Subcutaneous abdominal adipose tissue (tissue), 5 donors: Measurements from ENCODE around the gene SLC26A1.

ENCODE experiments used
- H3K27ac ChIP-seq: one replicate; pipeline ENCODE4 v1.7.0; 2013; ENCODE audit warnings: low read depth, mild to moderate bottlenecking, inconsistent platforms, low read length, moderate library complexity
- H3K27me3 ChIP-seq, 5 donors: one replicate each; pipeline ENCODE4 v1.7.0; 2013; ENCODE audit warnings: low read length in 5 of 5, inconsistent platforms in 1 of 5; ENCODE audit not compliant: control insufficient read depth in 5 of 5, insufficient read depth in 4 of 5
- H3K36me3 ChIP-seq, 5 donors: one replicate each; pipeline ENCODE4 v1.7.0; 2013; ENCODE audit warnings: low read length in 5 of 5; ENCODE audit not compliant: control insufficient read depth in 5 of 5, insufficient read depth in 5 of 5
- H3K4me1 ChIP-seq, 5 donors: one replicate each; pipeline ENCODE4 v1.7.0; 2013; ENCODE audit warnings: low read length in 5 of 5, mild to moderate bottlenecking in 3 of 5, moderate library complexity in 1 of 5; ENCODE audit not compliant: control insufficient read depth in 5 of 5, insufficient read depth in 5 of 5
- H3K4me3 ChIP-seq, 5 donors: one replicate each; pipeline ENCODE4 v1.7.0; 2013; ENCODE audit warnings: low read length in 5 of 5, low read depth in 1 of 5
- H3K9ac ChIP-seq, 5 donors: one replicate each; pipeline ENCODE4 v1.7.0; 2013; ENCODE audit warnings: low read length in 5 of 5, mild to moderate bottlenecking in 4 of 5, moderate library complexity in 3 of 5
- H3K9me3 ChIP-seq, 5 donors: one replicate each; pipeline ENCODE4 v1.7.0; 2013; ENCODE audit warnings: low read length in 5 of 5; ENCODE audit not compliant: control insufficient read depth in 5 of 5
- donor health status: healthy.
- donor health status: healthy.
- donor health status: healthy.
- donor health status: healthy.
- donor health status: healthy.

The SLC26A1 gene

GRCh38 chr4:953574-953915 lies 39.7 kb downstream of the SLC26A1 start:
- Histone ChIP-seq H3K27ac (no peak overlapping the region), H3K36me3 (peaks cover 0 to 65% (median 42%) of the 10 kb centered on the region in 5 donors), H3K9me3 (no peaks in the 10 kb centered on the region), H3K9ac (no peak overlapping the region), H3K27me3 (no peaks in the 10 kb centered on the region), H3K4me3 (no peak overlapping the region), H3K4me1 (no peaks in the 10 kb centered on the region)

GRCh38 chr4:952881-953573 lies 40.2 kb downstream of the SLC26A1 start:
- Histone ChIP-seq H3K4me1 (no peaks in the 10 kb centered on the region), H3K27ac (no peak overlapping the region), H3K9me3 (no peaks in the 10 kb centered on the region), H3K4me3 (no peak overlapping the region), H3K36me3 (peaks cover 0 to 60% (median 40%) of the 10 kb centered on the region in 5 donors), H3K27me3 (no peaks in the 10 kb centered on the region), H3K9ac (no peak overlapping the region)

GRCh38 chr4:951594-952468 lies 41.4 kb downstream of the SLC26A1 start:
- no peak overlapping the region for H3K9ac ChIP-seq
- peaks cover 0 to 51% (median 32%) of the 10 kb centered on the region in 5 donors for H3K36me3 ChIP-seq
- no peaks in the 10 kb centered on the region for H3K4me1 ChIP-seq
- no peaks in the 10 kb centered on the region for H3K9me3 ChIP-seq
- H3K4me3 ChIP-seq, result no peak overlapping the region
- H3K27ac ChIP-seq, result no peak overlapping the region
- H3K27me3 ChIP-seq, result no peaks in the 10 kb centered on the region

GRCh38 chr4:951186-951585 lies 42.0 kb downstream of the SLC26A1 start:
- no peak overlapping the region for H3K4me3 ChIP-seq
- H3K36me3 ChIP-seq, result peaks cover 0 to 51% (median 32%) of the 10 kb centered on the region in 5 donors
- H3K9me3 ChIP-seq, result no peaks in the 10 kb centered on the region
- peaks cover 0 to 3% (median 0%) of the 10 kb centered on the region in 5 donors for H3K4me1 ChIP-seq
- H3K27ac ChIP-seq, result no peak overlapping the region
- H3K27me3 ChIP-seq, result no peaks in the 10 kb centered on the region
- no peak overlapping the region for H3K9ac ChIP-seq

GRCh38 chr4:950136-951020 lies 42.8 kb downstream of the SLC26A1 start:
- no peak overlapping the region for H3K9ac ChIP-seq
- H3K4me3 ChIP-seq, result no peak overlapping the region
- H3K4me1 ChIP-seq, result peaks cover 0 to 3% (median 0%) of the 10 kb centered on the region in 5 donors
- H3K27me3 ChIP-seq, result no peaks in the 10 kb centered on the region
- no peaks in the 10 kb centered on the region for H3K9me3 ChIP-seq
- H3K27ac ChIP-seq, result no peak overlapping the region
- H3K36me3 ChIP-seq, result peaks cover 0 to 43% (median 30%) of the 10 kb centered on the region in 5 donors

GRCh38 chr4:949656-950055 lies 43.5 kb downstream of the SLC26A1 start:
- Histone ChIP-seq H3K36me3 (peaks cover 0 to 36% (median 22%) of the 10 kb centered on the region in 5 donors), H3K9me3 (no peaks in the 10 kb centered on the region), H3K4me1 (peaks cover 0 to 3% (median 0%) of the 10 kb centered on the region in 5 donors), H3K4me3 (no peak overlapping the region), H3K27me3 (no peaks in the 10 kb centered on the region), H3K9ac (no peak overlapping the region), H3K27ac (no peak overlapping the region)

- Histone ChIP-seq H3K9me3 (no peaks in the 10 kb centered on the region), H3K4me3 (no peak overlapping the region), H3K27ac (no peak overlapping the region), H3K36me3 (peaks cover 0 to 29% (median 16%) of the 10 kb centered on the region in 5 donors), H3K4me1 (peaks cover 0 to 3% (median 0%) of the 10 kb centered on the region in 5 donors), H3K9ac (no peak overlapping the region), H3K27me3 (no peaks in the 10 kb centered on the region)
Measured at GRCh38 chr4:948936-949300, 44.3 kb downstream of the SLC26A1 start.

- Histone ChIP-seq H3K4me3 (no peak overlapping the region), H3K27me3 (no peaks in the 10 kb centered on the region), H3K36me3 (peaks cover 0 to 23% (median 15%) of the 10 kb centered on the region in 5 donors), H3K9me3 (no peaks in the 10 kb centered on the region), H3K4me1 (peaks cover 0 to 3% (median 0%) of the 10 kb centered on the region in 5 donors), H3K9ac (no peak overlapping the region), H3K27ac (no peak overlapping the region)
Measured at GRCh38 chr4:948101-948935, 44.9 kb downstream of the SLC26A1 start.

- Histone ChIP-seq H3K27ac (no peak overlapping the region), H3K36me3 (peaks cover 0 to 15% (median 12%) of the 10 kb centered on the region in 5 donors), H3K9me3 (no peaks in the 10 kb centered on the region), H3K4me3 (no peak overlapping the region), H3K4me1 (peaks cover 0 to 3% (median 0%) of the 10 kb centered on the region in 5 donors), H3K9ac (no peak overlapping the region), H3K27me3 (no peaks in the 10 kb centered on the region)
Measured at GRCh38 chr4:947491-947971, 45.7 kb downstream of the SLC26A1 start.
